ENCODE results near the gene HOGA1.

GRCh38 chr10:97597778-97598177 is 13.6 kb downstream of the HOGA1 start:
- no peak for TF ChIP-seq CTCF (conservative IDR thresholded peaks at IDR 0.05; ENCODE audit: low read depth in 2 of 2)
- no peak for TF ChIP-seq ZNF331 (CRISPR knock-in tag; IDR thresholded peaks at IDR 0.05; ENCODE audit: low read depth)
- TF ChIP-seq EZH2phosphoT487 (IDR thresholded peaks at IDR 0.05; ENCODE audit: unreplicated experiment) = no peak
- TF ChIP-seq EZH2 (IDR thresholded peaks at IDR 0.05; ENCODE audit: low read depth, unreplicated experiment) = no peak
- TF ChIP-seq ETS1 (IDR thresholded peaks at IDR 0.05) = no peak
- no peak for TF ChIP-seq JUNB (IDR thresholded peaks at IDR 0.05; ENCODE audit: unreplicated experiment)
- no peak for TF ChIP-seq POLR2AphosphoS5 (IDR thresholded peaks at IDR 0.05; ENCODE audit: low read depth)
- TF ChIP-seq REST (IDR thresholded peaks at IDR 0.05; ENCODE audit: unreplicated experiment) = no peak
- no peak for TF ChIP-seq NANOG (IDR thresholded peaks at IDR 0.05; ENCODE audit: borderline replicate concordance)
- no peak for TF ChIP-seq CREB1 (CRISPR knock-in tag; IDR thresholded peaks at IDR 0.05; ENCODE audit: low read depth)
- TF ChIP-seq STAT1 (IDR thresholded peaks at IDR 0.05; ENCODE audit: unreplicated experiment) = no peak

Measured in GM23338 (cell line).